Left ventricle myocardium superior (tissue), 1 donor: Measurements from ENCODE around the gene TSR3. TPM values are rescaled to one million over a fixed set of nuclear protein-coding genes. Genes with fewer than 3 reads are reported as not detected.
"Not testable (repeated sequence)": the region's sequence is repeated elsewhere in the genome, so short reads cannot be mapped to it uniquely, and the experiment has no call there.

Experiments used
- ATAC-seq: fragments of 200-7000 bp; cut with Tn5 transposase; one replicate; pipeline ENCODE4 v1.9.1; 2020; ENCODE audit warnings: mild to moderate bottlenecking, moderate library complexity
- DNase-seq: peaks from one replicate; pipeline ENCODE4 v3.0.0-alpha.2; 2020
- intact Hi-C: fragments of 100-400 bp; cut with micrococcal nuclease; formaldehyde crosslinking; loops from one replicate; pipeline ENCODE4 v1.11.0; 2022
- total RNA-seq: library from RNA; stranded (reverse); fragmentation: NEBNext Ultra II Directional; extraction: Animal tissue kit (Norgen Biotek cat#: 25700); gene quantifications from one replicate; pipeline ENCODE4 v1.2.1, GENCODE V29; 2021
- donor health status: DM: no; HTN: yes; CAD: no; lungs with severe emphysema.

TSR3 gene
- total RNA-seq, 1 donor from 2014 or later, result 55.9 TPM

GRCh38 chr16:1330931-1331711 is 20.6 kb downstream of the TSR3 start:
- intact Hi-C loops, result no loop called here
- DNase-seq (no peak), ATAC-seq (no peak)

GRCh38 chr16:1330260-1330914 is 21.3 kb downstream of the TSR3 start:
- ATAC-seq, result no peak

GRCh38 chr16:1328961-1329360 is 22.7 kb downstream of the TSR3 start:
- ATAC-seq, DNase-seq, intact Hi-C loops: not testable (repeated sequence)

More at GRCh38 chr16:1330260-1330914, 21.3 kb downstream of the TSR3 start:
- DNase-seq, result no peak
- intact Hi-C loops, result no loop called here

GRCh38 chr16:1328136-1328535 is 23.5 kb downstream of the TSR3 start:
- intact Hi-C loops, ATAC-seq, DNase-seq: not testable (repeated sequence)

GRCh38 chr16:1327619-1327947 is 24.1 kb downstream of the TSR3 start:
- ATAC-seq (no peak), DNase-seq (no peak)
- intact Hi-C loops, result no loop called here

DNA sequence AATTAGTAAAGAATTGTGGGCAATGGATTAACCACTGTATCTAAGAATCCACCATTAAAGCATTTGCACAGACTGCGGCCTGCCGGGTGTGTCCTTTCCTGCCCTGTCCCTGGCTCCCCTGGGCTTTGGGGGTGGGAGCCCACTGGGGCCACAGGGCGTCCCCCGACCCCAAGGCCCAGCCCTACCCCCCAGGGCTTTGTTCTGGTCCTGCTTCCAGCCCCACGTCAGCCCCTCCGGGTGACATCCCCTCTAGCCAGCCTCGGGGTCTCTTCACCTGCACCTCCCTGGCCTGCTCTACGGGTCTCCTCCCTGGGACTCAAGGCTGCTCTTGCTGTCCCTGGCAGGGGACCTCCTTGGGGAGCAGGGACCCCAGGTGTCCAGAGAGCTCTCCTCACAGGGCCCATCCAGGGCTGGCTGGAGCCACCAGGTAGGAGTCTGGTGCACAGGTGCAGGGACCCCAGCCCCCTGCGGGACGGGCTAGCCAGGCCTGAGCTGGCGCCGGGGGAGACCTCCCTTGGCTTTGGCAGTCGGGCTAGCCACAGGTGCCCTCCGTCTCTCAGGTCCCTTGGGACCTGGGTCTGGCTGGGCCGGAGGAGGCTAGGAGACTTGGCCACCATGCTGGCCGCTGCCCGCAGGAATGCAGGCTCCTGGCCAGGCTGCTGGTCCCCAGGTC is 24.6 kb downstream of the TSR3 start:
- ATAC-seq, result no peak

DNA sequence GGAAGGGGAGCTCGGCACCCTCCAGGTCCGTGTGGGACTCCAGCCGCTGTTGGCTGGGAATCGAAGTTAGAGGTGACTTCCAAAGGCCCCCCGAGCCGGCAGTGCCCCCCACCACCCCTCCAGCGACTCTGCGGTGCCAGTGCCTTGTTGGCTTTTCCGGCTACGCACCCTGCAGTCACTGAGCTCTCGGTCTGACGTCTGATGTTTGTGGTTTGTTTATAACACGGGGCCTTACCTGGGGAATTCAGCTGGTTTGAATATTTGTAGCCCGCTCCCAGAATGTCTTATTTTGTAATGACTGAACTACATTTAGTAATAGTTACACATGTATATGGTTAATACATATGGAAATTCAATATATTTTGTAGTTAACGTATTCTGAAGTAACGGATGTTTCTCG is 25.3 kb downstream of the TSR3 start:
- ATAC-seq, result no peak

More for the DNA sequence above, 24.6 kb downstream of the TSR3 start:
- intact Hi-C loops, result no loop called here
- no peak for DNase-seq

DNA sequence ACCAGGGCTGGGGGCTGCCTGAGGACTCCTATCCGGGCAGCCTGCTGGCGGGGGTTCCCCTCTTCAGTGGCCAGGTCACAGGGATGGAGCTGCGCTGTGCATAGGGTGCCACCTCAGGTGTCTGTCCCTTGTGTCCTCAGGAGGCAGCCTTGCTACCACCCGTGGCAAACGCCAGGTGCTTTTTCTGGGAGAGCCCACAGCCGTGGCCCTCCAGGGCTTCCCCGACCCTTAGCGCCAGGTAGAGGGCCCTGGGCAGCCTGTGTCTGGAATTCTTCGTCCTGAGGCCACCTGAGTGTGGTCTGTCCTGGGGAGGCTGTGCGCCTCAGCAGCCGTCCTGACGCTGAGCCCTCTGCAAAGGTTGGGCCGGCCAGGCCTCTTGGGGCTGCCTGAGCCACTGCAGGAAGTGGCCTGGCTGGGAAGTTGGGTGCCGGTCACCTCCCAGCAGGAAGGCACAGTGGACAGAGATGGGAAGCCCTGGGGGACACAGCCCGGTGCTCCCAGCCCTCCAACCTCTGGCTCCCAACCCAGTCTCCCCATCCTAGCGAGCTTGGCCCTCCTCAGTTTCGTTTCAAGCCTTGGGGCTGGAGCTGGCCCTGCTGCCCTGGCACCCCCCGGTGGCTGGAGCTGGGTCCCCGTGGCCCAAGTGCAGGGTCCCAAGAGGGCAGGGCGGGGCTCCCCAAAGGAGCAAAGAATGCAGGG is 25.9 kb downstream of the TSR3 start:
- ATAC-seq (peak; percentile 12), DNase-seq (no peak)
- intact Hi-C loops, result no loop called here

More for the DNA sequence above, 25.3 kb downstream of the TSR3 start:
- intact Hi-C loops, result no loop called here
- DNase-seq, result no peak

- ATAC-seq, result no peak
- DNase-seq, result no peak
- intact Hi-C loops, result no loop called here
These were observed 26.4 kb downstream of the TSR3 start for GRCh38 chr16:1325261-1325660.

DNA sequence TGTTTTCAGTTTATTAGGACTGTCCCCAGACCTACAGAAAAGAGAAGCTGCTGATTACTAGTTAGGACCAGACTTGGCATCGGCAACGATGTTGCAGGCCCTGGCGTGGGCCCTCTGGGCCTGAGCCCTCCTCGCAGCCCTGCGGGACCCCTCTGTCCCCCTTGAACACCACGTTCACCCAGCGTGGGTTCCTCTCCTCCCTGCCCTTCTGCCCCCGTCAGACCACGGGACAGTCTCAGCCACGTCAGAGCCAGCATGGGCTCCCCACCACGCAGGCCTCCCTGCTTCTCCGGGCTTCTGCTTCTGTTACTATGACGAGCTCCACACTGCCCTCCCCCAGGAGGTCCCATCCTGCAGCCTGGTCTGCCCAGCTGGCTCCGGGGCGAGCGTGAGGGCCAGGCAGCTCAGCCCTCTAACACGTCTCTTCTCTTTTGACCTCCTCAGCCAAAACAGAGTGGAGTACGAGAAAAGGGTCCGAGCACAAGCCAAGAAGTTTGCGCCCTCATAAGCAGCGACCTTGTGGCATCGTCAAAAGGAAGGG is 27.3 kb downstream of the TSR3 start:
- DNase-seq, result no peak
- intact Hi-C loops, result no loop called here
- no peak for ATAC-seq

- DNase-seq (no peak), ATAC-seq (no peak)
- intact Hi-C loops, result no loop called here
These were observed 28.1 kb downstream of the TSR3 start for GRCh38 chr16:1323296-1324239.

DNA sequence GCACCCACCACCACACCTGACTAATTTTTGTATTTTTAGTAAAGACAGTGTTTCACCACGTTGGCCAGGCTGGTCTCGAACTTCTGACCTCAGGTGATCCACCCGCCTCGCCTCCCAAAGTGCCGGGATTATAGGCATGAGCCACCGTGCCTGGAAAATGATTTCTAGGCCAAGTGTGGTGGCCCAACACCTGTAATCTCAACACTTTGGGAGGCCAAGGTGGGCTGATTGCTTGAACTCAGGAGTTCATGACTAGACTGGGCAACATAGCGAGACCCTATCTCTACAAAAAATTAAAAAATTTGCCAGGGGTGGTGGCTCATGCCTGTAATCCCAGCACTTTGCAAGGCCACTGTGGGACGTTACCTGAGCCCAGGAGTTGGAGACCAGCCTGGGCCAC is 29.3 kb downstream of the TSR3 start:
- no peak for DNase-seq
- no peak for ATAC-seq
- intact Hi-C loops, result no loop called here

- no peak for DNase-seq
- no peak for ATAC-seq
- intact Hi-C loops, result no loop called here
These were observed 30.9 kb downstream of the TSR3 start for GRCh38 chr16:1320658-1321240.

DNA sequence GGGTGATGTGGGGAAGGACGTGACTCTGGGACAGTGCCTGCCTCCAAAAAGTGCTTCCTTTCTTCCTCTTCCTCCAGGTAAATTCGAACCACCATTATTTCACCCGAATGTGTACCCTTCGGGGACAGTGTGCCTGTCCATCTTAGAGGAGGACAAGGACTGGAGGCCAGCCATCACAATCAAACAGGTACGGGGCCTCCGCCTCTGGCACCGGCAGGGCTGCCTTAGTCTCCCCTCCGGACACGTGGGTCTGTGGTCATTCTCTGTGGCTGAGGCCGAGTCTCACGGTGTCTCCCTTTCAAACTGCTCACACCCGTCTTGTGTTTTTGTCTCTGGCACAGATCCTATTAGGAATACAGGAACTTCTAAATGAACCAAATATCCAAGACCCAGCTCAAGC is 31.6 kb downstream of the TSR3 start:
- no peak for DNase-seq
- intact Hi-C loops, result no loop called here
- no peak for ATAC-seq

DNA sequence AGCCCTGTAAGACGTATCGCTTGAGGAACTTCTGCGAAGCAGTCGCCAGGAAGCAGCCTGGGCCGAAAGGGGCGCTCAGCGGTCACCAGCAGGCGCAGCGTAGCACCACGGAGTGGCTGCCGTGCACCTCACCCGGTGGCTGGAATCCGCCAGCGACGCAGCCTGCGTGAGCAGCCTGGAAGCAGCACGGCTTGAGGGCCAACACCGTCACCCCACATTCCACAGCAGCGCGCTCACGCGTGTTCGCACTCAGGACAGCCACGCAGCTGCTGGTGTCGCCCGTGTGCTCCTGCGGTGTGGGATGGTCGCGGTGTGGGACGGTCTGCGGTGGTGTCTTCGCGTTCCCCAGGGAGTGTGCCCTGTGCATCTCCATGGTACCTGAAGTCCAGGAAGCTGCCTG is 32.6 kb downstream of the TSR3 start:
- intact Hi-C loops, result no loop called here
- ATAC-seq, result no peak

GRCh38 chr16:1318268-1318545 is 33.5 kb downstream of the TSR3 start:
- ATAC-seq, result no peak
- DNase-seq, result no peak
- intact Hi-C loops, result no loop called here

More for the DNA sequence above, 32.6 kb downstream of the TSR3 start:
- no peak for DNase-seq

- ATAC-seq, result no peak
These were observed 34.0 kb downstream of the TSR3 start for GRCh38 chr16:1317479-1318267.

GRCh38 chr16:1316033-1316405 is 35.7 kb downstream of the TSR3 start:
- DNase-seq (no peak), ATAC-seq (no peak)
- intact Hi-C loops, result no loop called here

More at GRCh38 chr16:1317479-1318267, 34.0 kb downstream of the TSR3 start:
- intact Hi-C loops, result no loop called here
- no peak for DNase-seq
